Thoracic aorta (tissue), 2 donors: ENCODE measurements around the gene EDDM3A. TPM values are rescaled to one million over a fixed set of nuclear protein-coding genes. Genes with fewer than 3 reads are reported as not detected.
A peak's percentile ranks its signal among the peaks of the same experiment; 100 is the strongest.

Experiments
- ATAC-seq: fragments of 150-250 bp; one replicate; pipeline ENCODE4 v1.8.0; 2017; ENCODE audit warnings: low read depth; ENCODE audit not compliant: insufficient number of reproducible peaks, low FRiP score
- DNase-seq: peaks from one replicate; pipeline ENCODE4 v3.0.0-alpha.2; 2020; ENCODE audit warnings: low spot score
- H3K27ac ChIP-seq, 2 donors: fragments of 200-600 bp; sonication (generic); 1 replicate in 1 of 2; 2 replicates in 1 of 2; pipeline ENCODE4 v1.5.1; 2016; ENCODE audit warnings: mild to moderate bottlenecking in 2 of 2, moderate library complexity in 2 of 2
- H3K27me3 ChIP-seq: fragments of 200-600 bp; sonication (generic); replicated peaks from 2 replicates; pipeline ENCODE4 v1.6.0; 2016; ENCODE audit warnings: mild to moderate bottlenecking; ENCODE audit not compliant: insufficient read depth
- H3K36me3 ChIP-seq: fragments of 200-600 bp; sonication (generic); one replicate; pipeline ENCODE4 v1.5.1; 2016
- H3K4me1 ChIP-seq, 2 donors: fragments of 200-600 bp; sonication (generic); 1 replicate in 1 of 2; 2 replicates in 1 of 2; pipeline versions ENCODE4 v1.5.1 to v1.6.0; 2016; ENCODE audit warnings: low read depth in 2 of 2, mild to moderate bottlenecking in 1 of 2; ENCODE audit not compliant: control insufficient read depth in 1 of 2
- H3K4me3 ChIP-seq: fragments of 200-600 bp; sonication (generic); 2 replicates; pipeline ENCODE4 v1.5.1; 2016; ENCODE audit warnings: mild to moderate bottlenecking
- H3K9me3 ChIP-seq: fragments of 200-600 bp; sonication (generic); 2 replicates; pipeline ENCODE4 v1.5.1; 2016
- CTCF ChIP-seq: fragments of 200-600 bp; sonication (generic); IDR thresholded peaks from one replicate; pipeline ENCODE4 v1.5.1; 2019; ENCODE audit warnings: antibody characterized with exemption
- total RNA-seq, 2 donors: library from RNA; depleted of rRNA; stranded (reverse); fragments of >200 nt; gene quantifications; one replicate each; pipeline versions ENCODE4 v1.1.0 to v1.2.3, GENCODE V29; 2016

The EDDM3A gene
- total RNA-seq, 2 donors from 2014 or later: not detected

GRCh38 chr14:20712904-20713303, 32.8 kb upstream of the EDDM3A start:
- H3K27me3 ChIP-seq: no peaks in the 10 kb centered on the region
- ATAC-seq: no peak
- H3K36me3 ChIP-seq: no peaks in the 10 kb centered on the region
- no peak overlapping the region for H3K4me3 ChIP-seq
- peaks cover 0 to 3% of the 10 kb centered on the region in 2 donors for H3K4me1 ChIP-seq
- H3K27ac ChIP-seq: no peak overlapping the region
- no peak for TF ChIP-seq CTCF
- DNase-seq: no peak
- no peaks in the 10 kb centered on the region for H3K9me3 ChIP-seq

GRCh38 chr14:20714593-20715250, 31.0 kb upstream of the EDDM3A start:
- TF ChIP-seq CTCF: no peak
- peak overlapping the region in 1 of 2 donors; percentile 19 for H3K27ac ChIP-seq
- no peaks in the 10 kb centered on the region for H3K36me3 ChIP-seq
- peak; percentile 36 for DNase-seq
- no peaks in the 10 kb centered on the region for H3K27me3 ChIP-seq
- H3K4me3 ChIP-seq: no peak overlapping the region
- no peaks in the 10 kb centered on the region for H3K4me1 ChIP-seq
- no peaks in the 10 kb centered on the region for H3K9me3 ChIP-seq
- ATAC-seq: peak; percentile 66

GRCh38 chr14:20719777-20720176, 25.9 kb upstream of the EDDM3A start:
- H3K27ac ChIP-seq: no peak overlapping the region
- DNase-seq (no peak), ATAC-seq (no peak)
- no peaks in the 10 kb centered on the region for H3K4me1 ChIP-seq
- no peaks in the 10 kb centered on the region for H3K9me3 ChIP-seq
- H3K4me3 ChIP-seq: no peak overlapping the region
- no peaks in the 10 kb centered on the region for H3K36me3 ChIP-seq
- H3K27me3 ChIP-seq: peaks cover 7% of the 10 kb centered on the region
- TF ChIP-seq CTCF: no peak

DNA sequence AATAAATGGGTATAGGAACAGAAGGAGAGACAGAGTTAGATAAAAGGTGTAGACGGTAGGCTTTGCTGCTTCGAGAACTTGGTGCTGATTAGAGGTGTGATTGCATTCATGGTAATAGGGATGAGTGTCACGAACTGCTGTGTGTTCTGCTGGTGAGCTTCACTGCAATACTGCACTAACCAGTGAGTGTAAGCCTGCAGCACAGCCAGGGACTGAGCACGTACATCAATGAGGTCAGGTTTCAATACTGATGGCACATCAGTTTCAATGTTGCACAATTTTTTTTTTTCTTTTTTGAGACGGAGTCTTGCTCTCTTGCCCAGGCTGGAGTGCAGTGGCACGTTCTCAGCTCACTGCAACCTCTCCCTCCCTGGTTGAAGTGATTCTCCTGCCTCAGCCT, 24.9 kb upstream of the EDDM3A start:
- ATAC-seq: no peak
- H3K27ac ChIP-seq: no peak overlapping the region
- H3K27me3 ChIP-seq: peaks cover 7% of the 10 kb centered on the region
- no peaks in the 10 kb centered on the region for H3K36me3 ChIP-seq
- H3K4me1 ChIP-seq: no peaks in the 10 kb centered on the region
- no peak for DNase-seq
- H3K4me3 ChIP-seq: no peak overlapping the region
- H3K9me3 ChIP-seq: no peaks in the 10 kb centered on the region
- TF ChIP-seq CTCF: no peak

- H3K9me3 ChIP-seq: no peaks in the 10 kb centered on the region
- no peaks in the 10 kb centered on the region for H3K4me1 ChIP-seq
- peaks cover 7% of the 10 kb centered on the region for H3K27me3 ChIP-seq
- no peak for DNase-seq
- TF ChIP-seq CTCF: no peak
- no peak overlapping the region for H3K27ac ChIP-seq
- no peak for ATAC-seq
- H3K36me3 ChIP-seq: no peaks in the 10 kb centered on the region
- no peak overlapping the region for H3K4me3 ChIP-seq
These were observed 23.7 kb upstream of the EDDM3A start for GRCh38 chr14:20722016-20722415.
